OCI-LY1 (cell line): ENCODE results near the gene TREML4.

Experiments used
- CTCF ChIP-seq: fragments of 200-600 bp; sonication (generic), shearing (Covaris generic); IDR thresholded peaks from 2 replicates; pipeline ENCODE4 v1.5.1; 2017; ENCODE audit warnings: mild to moderate bottlenecking, antibody characterized with exemption, low read length, moderate library complexity, mixed read lengths
- EZH2 ChIP-seq: fragments of 200-600 bp; sonication (generic), shearing (Covaris generic); IDR thresholded peaks from 2 replicates; pipeline ENCODE4 v1.8.0; 2017; ENCODE audit warnings: borderline replicate concordance, mixed run types, mild to moderate bottlenecking, antibody characterized with exemption, low read length, moderate library complexity, mixed read lengths

DNA sequence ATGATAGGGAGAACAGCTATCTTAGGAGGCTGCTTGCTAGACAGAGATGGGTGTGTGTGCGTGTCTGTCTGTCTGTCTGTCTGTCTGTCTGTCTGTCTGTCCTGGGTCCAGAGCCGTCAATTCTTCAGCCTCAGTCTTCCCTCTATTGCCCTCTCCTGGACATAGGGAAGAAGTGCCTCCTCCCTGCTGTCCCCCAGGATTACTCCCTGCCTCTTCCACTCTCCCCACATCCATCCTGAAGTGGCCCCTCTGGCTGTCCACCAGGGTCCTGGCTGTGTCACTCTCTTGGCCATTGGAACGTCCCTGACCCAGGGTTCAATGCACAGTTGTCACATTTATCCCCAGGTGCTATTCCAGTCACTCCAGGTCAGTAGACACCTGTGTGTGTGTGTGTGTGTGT lies 37.4 kb upstream of the TREML4 start:
- TF ChIP-seq CTCF = no peak
- no peak for TF ChIP-seq EZH2
